SK-N-SH (cell line): ENCODE results near the gene LSM7. TPM values are rescaled to one million over a fixed set of nuclear protein-coding genes. Genes with fewer than 3 reads are reported as not detected.

Source experiments
- CTCF ChIA-PET: fragments of 300-600, 350-600 bp; formaldehyde crosslinking; extraction: SDS; loops from one replicate; lab custom pipeline; 2021; lab: Yijun Ruan, JAX
- POLR2A ChIA-PET: fragments of 350-600 bp; sonication (Branson Sonifier 250); formaldehyde crosslinking; extraction: SDS; loops from one replicate; lab custom pipeline; 2020; ENCODE audit warnings: antibody characterized with exemption, inconsistent platforms; lab: Yijun Ruan, JAX
- DNase-seq: peaks from one replicate; pipeline ENCODE4 v3.0.0; 2012
- H2AFZ ChIP-seq: fragments of 200-600 bp; sonication (generic); 2 replicates; pipeline ENCODE4 v1.8.1; 2016; ENCODE audit warnings: antibody characterized with exemption, mild to moderate bottlenecking, low read depth
- H3F3A ChIP-seq: fragments of 200-600 bp; sonication (generic); replicated peaks from 2 replicates; pipeline ENCODE3; 2016; ENCODE audit warnings: antibody characterized with exemption, mild to moderate bottlenecking; ENCODE audit not compliant: insufficient read depth
- H3K27ac ChIP-seq, 2 experiments: fragments of 200-500 bp in 1 of 2; fragments of 200-600 bp in 1 of 2; sonication (Bioruptor generic) in 1 of 2; sonication (generic), shearing (Covaris generic) in 1 of 2; 2 replicates each; pipeline versions ENCODE4 v1.5.1 to v1.6.1; 2014 to 2016; ENCODE audit warnings: low read depth in 2 of 2, inconsistent platforms in 1 of 2, low read length in 1 of 2, mild to moderate bottlenecking in 1 of 2, mixed read lengths in 1 of 2
- H3K27me3 ChIP-seq: fragments of 200-600 bp; sonication (generic), shearing (Covaris generic); 2 replicates; pipeline ENCODE4 v1.6.1; 2016; ENCODE audit warnings: mixed run types; ENCODE audit not compliant: insufficient read depth
- H3K36me3 ChIP-seq, 2 experiments: fragments of 200-500 bp in 1 of 2; fragments of 200-600 bp in 1 of 2; sonication (Bioruptor generic) in 1 of 2; sonication (generic) in 1 of 2; replicated peaks in 1 of 2; 2 replicates each; pipeline versions ENCODE3 to v1.5.1; 2014 to 2016; ENCODE audit warnings: low read length in 1 of 2, mild to moderate bottlenecking in 1 of 2; ENCODE audit not compliant: insufficient read depth in 2 of 2, control insufficient read depth in 1 of 2
- H3K4me1 ChIP-seq, 2 experiments: fragments of 200-500 bp in 1 of 2; fragments of 200-600 bp in 1 of 2; sonication (Bioruptor generic) in 1 of 2; sonication (generic), shearing (Covaris generic) in 1 of 2; 2 replicates each; pipeline versions ENCODE4 v1.5.1 to v1.6.1; 2014 to 2016; ENCODE audit warnings: low read depth in 1 of 2, low read length in 1 of 2, mixed run types in 1 of 2; ENCODE audit not compliant: insufficient read depth in 2 of 2, control insufficient read depth in 1 of 2
- H3K4me2 ChIP-seq: fragments of 200-600 bp; sonication (generic), shearing (Covaris generic); 2 replicates; pipeline ENCODE4 v1.6.1; 2017; ENCODE audit warnings: mixed run types
- H3K4me3 ChIP-seq, 2 experiments: fragments of 200-500 bp in 1 of 2; fragments of 200-600 bp in 1 of 2; sonication (Bioruptor generic) in 1 of 2; sonication (generic), shearing (Covaris generic) in 1 of 2; 2 replicates each; pipeline versions ENCODE4 v1.5.1 to v1.8.1; 2014 to 2016; ENCODE audit warnings: low read depth in 2 of 2, inconsistent platforms in 1 of 2, low read length in 1 of 2, mild to moderate bottlenecking in 1 of 2, mixed read lengths in 1 of 2, moderate library complexity in 1 of 2
- H3K79me2 ChIP-seq: fragments of 200-600 bp; sonication (generic); 2 replicates; pipeline ENCODE4 v1.8.1; 2017; ENCODE audit warnings: mild to moderate bottlenecking; ENCODE audit not compliant: insufficient read depth
- H3K9ac ChIP-seq: fragments of 200-600 bp; sonication (generic); 2 replicates; pipeline ENCODE4 v1.6.1; 2017; ENCODE audit warnings: mixed run types
- H3K9me2 ChIP-seq: fragments of 200-600 bp; sonication (generic); 2 replicates; pipeline ENCODE4 v1.6.1; 2017; ENCODE audit warnings: mixed run types
- H3K9me3 ChIP-seq: fragments of 200-600 bp; sonication (generic); 2 replicates; pipeline ENCODE4 v1.6.1; 2017; ENCODE audit warnings: mixed run types, mild to moderate bottlenecking, moderate library complexity
- H4K20me1 ChIP-seq: fragments of 200-600 bp; sonication (generic); 2 replicates; pipeline ENCODE4 v1.6.1; 2017; ENCODE audit warnings: mild to moderate bottlenecking, mixed run types; ENCODE audit not compliant: insufficient read depth
- ELF1 ChIP-seq: IDR thresholded peaks from 2 replicates; pipeline ENCODE4 v1.4.0; 2012
- FOSL2 ChIP-seq: IDR thresholded peaks from 2 replicates; pipeline ENCODE4 v1.4.0; 2012; ENCODE audit warnings: low read depth, mild to moderate bottlenecking, moderate library complexity, borderline replicate concordance
- FOXM1 ChIP-seq: IDR thresholded peaks from 2 replicates; pipeline ENCODE4 v1.4.0; 2012; ENCODE audit warnings: low read depth, mild to moderate bottlenecking
- GABPA ChIP-seq: IDR thresholded peaks from 2 replicates; pipeline ENCODE4 v1.4.0; 2012; ENCODE audit warnings: low read depth, mild to moderate bottlenecking
- JUND ChIP-seq: IDR thresholded peaks from 2 replicates; pipeline ENCODE4 v1.4.0; 2012
- MAX ChIP-seq: IDR thresholded peaks from 2 replicates; pipeline ENCODE4 v1.4.0; 2012; ENCODE audit warnings: low read depth
- MEF2A ChIP-seq: IDR thresholded peaks from 2 replicates; pipeline ENCODE4 v1.4.0; 2012; ENCODE audit warnings: low read depth, borderline replicate concordance
- RCOR1 ChIP-seq: fragments of 150-350 bp; IDR thresholded peaks from 2 replicates; pipeline ENCODE4 v1.6.1; 2017; ENCODE audit warnings: antibody characterized with exemption, low read length
- RXRA ChIP-seq: IDR thresholded peaks from 2 replicates; pipeline ENCODE4 v1.4.0; 2012; ENCODE audit warnings: low read depth, mild to moderate bottlenecking, borderline replicate concordance
- YY1 ChIP-seq: IDR thresholded peaks from 2 replicates; pipeline ENCODE4 v1.4.0; 2012; ENCODE audit warnings: low read depth, mild to moderate bottlenecking
- ZBTB33 ChIP-seq: IDR thresholded peaks from 2 replicates; pipeline ENCODE4 v1.4.0; 2012; ENCODE audit warnings: low read depth, borderline replicate concordance
- WGBS: methylation state at CpG from one replicate; pipeline ENCODE4 v1.1.6; 2017; ENCODE audit warnings: low lambda C conversion rate; 5-methylcytosine and 5-hydroxymethylcytosine counted together
- polyA plus RNA-seq, 3 experiments: library from polyadenylated mRNA; depleted of rRNA; stranded (reverse); fragments of >200 nt; gene quantifications; 2 replicates each; pipeline ENCODE4 v1.2.3, GENCODE V29; 2012
- TF ChIP-seq, protein P1 (sequence below): fragments of 200-600 bp; sonication (generic); IDR thresholded peaks from 2 replicates; pipeline ENCODE4 v1.6.1; 2017; ENCODE audit warnings: antibody characterized with exemption, mild to moderate bottlenecking, moderate library complexity
- TF ChIP-seq, protein P2 (sequence below): IDR thresholded peaks from 2 replicates; pipeline ENCODE4 v1.6.1; 2012; ENCODE audit warnings: mild to moderate bottlenecking, low read depth, low read length, moderate library complexity

The LSM7 gene
- polyA plus RNA-seq, 1 of the 3 experiments (the other 2 are of a cell fraction): 1,193 TPM

DNA sequence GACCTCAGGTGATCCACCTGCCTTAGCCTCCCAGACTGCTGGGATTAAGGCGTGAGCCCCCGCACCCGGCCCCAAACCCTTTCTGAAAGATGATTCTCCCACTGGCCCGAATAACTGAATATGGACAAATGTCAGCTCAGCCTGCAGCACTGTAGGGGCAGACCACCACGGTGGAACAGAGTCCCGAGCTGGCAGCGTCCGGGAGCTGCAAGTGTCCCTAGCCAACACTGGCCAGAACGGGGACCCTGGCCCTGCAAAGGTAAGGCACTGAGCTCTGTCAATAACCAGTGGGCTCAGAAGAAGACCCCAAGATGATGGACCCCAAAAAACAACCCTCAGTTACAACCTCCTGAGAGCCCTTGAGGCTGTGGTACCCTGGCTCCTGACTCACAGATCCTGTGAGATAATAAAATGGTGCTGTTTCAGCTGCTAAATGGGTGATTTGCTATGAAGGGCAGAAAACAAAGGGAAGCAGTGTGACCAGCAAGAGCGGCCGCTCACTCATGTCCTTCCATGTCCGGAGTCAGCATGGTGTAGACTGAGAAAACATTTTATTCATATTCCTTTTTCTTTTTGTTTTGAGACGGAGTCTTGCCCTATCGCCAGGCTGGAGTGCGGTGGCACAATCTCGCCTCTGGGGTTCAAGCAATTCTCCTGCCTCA, 1.6 kb downstream of the LSM7 start:
- CTCF ChIA-PET: interaction anchor here (1.1 to 5.2 kb wide), 7 partner anchors 8 to 172 kb away, joined by 3 to 51 read pairs (median 3); no protein-coding TSS in a partner anchor
- peaks cover 6 to 12% of the 10 kb centered on the region in 2 experiments; a peak in 2 of 4 replicates for H3K4me1 ChIP-seq
- TF ChIP-seq, protein P1, sequence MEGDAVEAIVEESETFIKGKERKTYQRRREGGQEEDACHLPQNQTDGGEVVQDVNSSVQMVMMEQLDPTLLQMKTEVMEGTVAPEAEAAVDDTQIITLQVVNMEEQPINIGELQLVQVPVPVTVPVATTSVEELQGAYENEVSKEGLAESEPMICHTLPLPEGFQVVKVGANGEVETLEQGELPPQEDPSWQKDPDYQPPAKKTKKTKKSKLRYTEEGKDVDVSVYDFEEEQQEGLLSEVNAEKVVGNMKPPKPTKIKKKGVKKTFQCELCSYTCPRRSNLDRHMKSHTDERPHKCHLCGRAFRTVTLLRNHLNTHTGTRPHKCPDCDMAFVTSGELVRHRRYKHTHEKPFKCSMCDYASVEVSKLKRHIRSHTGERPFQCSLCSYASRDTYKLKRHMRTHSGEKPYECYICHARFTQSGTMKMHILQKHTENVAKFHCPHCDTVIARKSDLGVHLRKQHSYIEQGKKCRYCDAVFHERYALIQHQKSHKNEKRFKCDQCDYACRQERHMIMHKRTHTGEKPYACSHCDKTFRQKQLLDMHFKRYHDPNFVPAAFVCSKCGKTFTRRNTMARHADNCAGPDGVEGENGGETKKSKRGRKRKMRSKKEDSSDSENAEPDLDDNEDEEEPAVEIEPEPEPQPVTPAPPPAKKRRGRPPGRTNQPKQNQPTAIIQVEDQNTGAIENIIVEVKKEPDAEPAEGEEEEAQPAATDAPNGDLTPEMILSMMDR: no peak
- TF ChIP-seq ELF1 (no peak), RXRA (no peak), MEF2A (no peak), YY1 (no peak), FOXM1 (no peak), GABPA (no peak), FOSL2 (no peak), JUND (no peak), MAX (no peak), ZBTB33 (no peak), RCOR1 (no peak)
- TF ChIP-seq, protein P2, sequence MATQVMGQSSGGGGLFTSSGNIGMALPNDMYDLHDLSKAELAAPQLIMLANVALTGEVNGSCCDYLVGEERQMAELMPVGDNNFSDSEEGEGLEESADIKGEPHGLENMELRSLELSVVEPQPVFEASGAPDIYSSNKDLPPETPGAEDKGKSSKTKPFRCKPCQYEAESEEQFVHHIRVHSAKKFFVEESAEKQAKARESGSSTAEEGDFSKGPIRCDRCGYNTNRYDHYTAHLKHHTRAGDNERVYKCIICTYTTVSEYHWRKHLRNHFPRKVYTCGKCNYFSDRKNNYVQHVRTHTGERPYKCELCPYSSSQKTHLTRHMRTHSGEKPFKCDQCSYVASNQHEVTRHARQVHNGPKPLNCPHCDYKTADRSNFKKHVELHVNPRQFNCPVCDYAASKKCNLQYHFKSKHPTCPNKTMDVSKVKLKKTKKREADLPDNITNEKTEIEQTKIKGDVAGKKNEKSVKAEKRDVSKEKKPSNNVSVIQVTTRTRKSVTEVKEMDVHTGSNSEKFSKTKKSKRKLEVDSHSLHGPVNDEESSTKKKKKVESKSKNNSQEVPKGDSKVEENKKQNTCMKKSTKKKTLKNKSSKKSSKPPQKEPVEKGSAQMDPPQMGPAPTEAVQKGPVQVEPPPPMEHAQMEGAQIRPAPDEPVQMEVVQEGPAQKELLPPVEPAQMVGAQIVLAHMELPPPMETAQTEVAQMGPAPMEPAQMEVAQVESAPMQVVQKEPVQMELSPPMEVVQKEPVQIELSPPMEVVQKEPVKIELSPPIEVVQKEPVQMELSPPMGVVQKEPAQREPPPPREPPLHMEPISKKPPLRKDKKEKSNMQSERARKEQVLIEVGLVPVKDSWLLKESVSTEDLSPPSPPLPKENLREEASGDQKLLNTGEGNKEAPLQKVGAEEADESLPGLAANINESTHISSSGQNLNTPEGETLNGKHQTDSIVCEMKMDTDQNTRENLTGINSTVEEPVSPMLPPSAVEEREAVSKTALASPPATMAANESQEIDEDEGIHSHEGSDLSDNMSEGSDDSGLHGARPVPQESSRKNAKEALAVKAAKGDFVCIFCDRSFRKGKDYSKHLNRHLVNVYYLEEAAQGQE: no peak
- no peaks in the 10 kb centered on the region for H3K27me3 ChIP-seq
- WGBS: 92% methylated on average over 12 of the region's 16 CpGs
- H3K36me3 ChIP-seq: peaks cover 3 to 16% of the 10 kb centered on the region in 2 experiments
- peak overlapping the region; percentile 92 for H3K4me2 ChIP-seq
- no peak for DNase-seq
- H4K20me1 ChIP-seq: 0 out of 2 replicates have a peak, but pooled peaks cover 10% of the 10 kb centered on the region
- peak overlapping the region; percentile 81; the same call in 1 of the 2 replicates for H3K9ac ChIP-seq
- peaks cover 64% of the 10 kb centered on the region for H3K79me2 ChIP-seq
- H3K9me3 ChIP-seq: no peaks in the 10 kb centered on the region
- peak overlapping the region in 1 of 2 experiments; percentile 67; a peak in 1 of 4 replicates for H3K27ac ChIP-seq
- peak overlapping the region in 1 of 2 experiments; percentile 76; a peak in 2 of 4 replicates for H3K4me3 ChIP-seq
- no peaks in the 10 kb centered on the region for H3K9me2 ChIP-seq
- POLR2A ChIA-PET: interaction anchor here (0.6 kb wide), 1 partner anchor 738 kb away, joined by 4 read pairs; no protein-coding TSS in a partner anchor
- no peaks in the 10 kb centered on the region for H3F3A ChIP-seq
- no peak overlapping the region for H2AFZ ChIP-seq
